Calu3 (cell line): ENCODE measurements around the gene TMED1. TPM values are rescaled to one million over a fixed set of nuclear protein-coding genes. Genes with fewer than 3 reads are reported as not detected.
A peak's percentile ranks its signal among the peaks of the same experiment; 100 is the strongest.

Experiments used
- BruUV-seq: library from RNA; stranded (reverse); fragments of 400-500 nt; replicated peaks from 2 replicates; lab custom pipeline; 2021; lab: Mats Ljungman, UMichigan
- CTCF ChIA-PET: fragments of 300-600 bp; sonication (Branson Sonifier 250); formaldehyde crosslinking; loops from one replicate; lab custom pipeline; 2022; ENCODE audit warnings: antibody characterized with exemption; lab: Charles Lee
- DNase-seq: peaks from one replicate; pipeline ENCODE4 v3.0.0; 2022
- H3K27ac Mint-ChIP-seq: one replicate; pipeline ENCODE4 v1.8.0; 2022; ENCODE audit warnings: mixed read lengths; ENCODE audit not compliant: unreplicated experiment
- H3K27me3 Mint-ChIP-seq: one replicate; pipeline ENCODE4 v1.8.0; 2022; ENCODE audit warnings: mixed read lengths; ENCODE audit not compliant: unreplicated experiment
- H3K36me3 Mint-ChIP-seq: one replicate; pipeline ENCODE4 v1.8.0; 2022; ENCODE audit warnings: mild to moderate bottlenecking, moderate library complexity, mixed read lengths; ENCODE audit not compliant: insufficient read depth, unreplicated experiment
- H3K4me1 Mint-ChIP-seq: one replicate; pipeline ENCODE4 v1.8.0; 2022; ENCODE audit warnings: mild to moderate bottlenecking, low read depth, mixed read lengths; ENCODE audit not compliant: unreplicated experiment
- H3K4me3 Mint-ChIP-seq: one replicate; pipeline ENCODE4 v1.8.0; 2022; ENCODE audit warnings: mild to moderate bottlenecking, low read depth, moderate library complexity, mixed read lengths; ENCODE audit not compliant: unreplicated experiment
- H3K9me3 Mint-ChIP-seq: one replicate; pipeline ENCODE4 v1.8.0; 2022; ENCODE audit warnings: low read depth, mixed read lengths; ENCODE audit not compliant: unreplicated experiment
- CTCF ChIP-seq: fragments of 200-600 bp; IDR thresholded peaks from one replicate; pipeline ENCODE4 v1.8.0; 2022; ENCODE audit warnings: antibody characterized with exemption; ENCODE audit not compliant: unreplicated experiment
- intact Hi-C: fragments of 100-400 bp; cut with micrococcal nuclease; formaldehyde crosslinking; loops from one replicate; pipeline ENCODE4 v1.10.0; 2022; ENCODE audit not compliant: unreplicated experiment
- total RNA-seq: library from RNA; stranded (reverse); gene quantifications from 2 replicates; pipeline ENCODE4 v1.2.3, GENCODE V29; 2022

TMED1 gene
- total RNA-seq, 1 experiment from 2014 or later, result 20.7 TPM

GRCh38 chr19:10826231-10826630, 9.8 kb downstream of the TMED1 start:
- CTCF ChIA-PET, result interaction anchor here (0.6 kb wide), 1 partner anchor 586 kb away, joined by 5 read pairs; no protein-coding TSS in a partner anchor
- intact Hi-C loops, result no loop called here
- no peaks in the 10 kb centered on the region for H3K27me3 Mint-ChIP-seq
- no peak overlapping the region for H3K27ac Mint-ChIP-seq
- H3K36me3 Mint-ChIP-seq, result peaks cover 48% of the 10 kb centered on the region
- no peaks in the 10 kb centered on the region for H3K9me3 Mint-ChIP-seq
- no TSS peak for BruUV-seq
- no peak for TF ChIP-seq CTCF
- no peak for DNase-seq
- no peak overlapping the region for H3K4me3 Mint-ChIP-seq
- no peaks in the 10 kb centered on the region for H3K4me1 Mint-ChIP-seq

- Mint-ChIP-seq H3K4me1 (no peaks in the 10 kb centered on the region), H3K27me3 (no peaks in the 10 kb centered on the region), H3K27ac (no peak overlapping the region), H3K36me3 (peaks cover 51% of the 10 kb centered on the region), H3K4me3 (no peak overlapping the region), H3K9me3 (no peaks in the 10 kb centered on the region)
- CTCF ChIA-PET, result no interaction called here
- TF ChIP-seq CTCF, result no peak
- DNase-seq, result no peak
- no TSS peak for BruUV-seq
- intact Hi-C loops, result no loop called here
Observed at GRCh38 chr19:10823690-10824089, 12.3 kb downstream of the TMED1 start.

DNA sequence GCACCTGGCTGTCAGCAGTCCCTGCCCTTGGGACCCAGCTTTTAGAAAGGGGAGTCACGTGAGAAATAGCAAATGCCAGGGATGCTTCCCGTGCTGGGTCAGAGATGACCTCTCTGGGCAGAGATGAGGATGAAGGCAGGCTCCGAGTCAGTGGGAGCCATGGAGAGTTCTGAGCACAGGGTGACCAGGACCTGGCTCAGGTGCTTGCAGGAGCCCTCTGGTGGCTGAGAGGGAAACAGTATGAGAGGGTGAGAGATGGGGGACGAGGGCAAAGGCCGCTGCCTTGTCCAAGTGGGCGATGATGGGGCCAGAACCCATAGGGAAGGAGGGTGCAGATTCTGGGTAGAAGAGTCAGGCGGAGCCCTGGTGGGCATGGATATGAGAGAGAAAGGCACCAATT, 15.8 kb downstream of the TMED1 start:
- no peak overlapping the region for H3K27ac Mint-ChIP-seq
- intact Hi-C loops, result no loop called here
- no peaks in the 10 kb centered on the region for H3K4me1 Mint-ChIP-seq
- no peaks in the 10 kb centered on the region for H3K9me3 Mint-ChIP-seq
- BruUV-seq, result no TSS peak
- peak; percentile 14 for DNase-seq
- H3K4me3 Mint-ChIP-seq, result no peak overlapping the region
- H3K27me3 Mint-ChIP-seq, result no peaks in the 10 kb centered on the region
- H3K36me3 Mint-ChIP-seq, result peaks cover 31% of the 10 kb centered on the region
- CTCF ChIA-PET, result no interaction called here
- TF ChIP-seq CTCF, result no peak

GRCh38 chr19:10819124-10820060, 16.6 kb downstream of the TMED1 start:
- DNase-seq, result no peak
- Mint-ChIP-seq H3K36me3 (peaks cover 29% of the 10 kb centered on the region), H3K9me3 (no peaks in the 10 kb centered on the region), H3K4me3 (no peak overlapping the region), H3K4me1 (no peaks in the 10 kb centered on the region), H3K27ac (no peak overlapping the region), H3K27me3 (no peaks in the 10 kb centered on the region)
- no peak for TF ChIP-seq CTCF
- BruUV-seq, result no TSS peak
- CTCF ChIA-PET, result no interaction called here
- intact Hi-C loops, result no loop called here
